Mononuclear cell (primary cell): ENCODE data around the gene OTX1. TPM values are rescaled to one million over a fixed set of nuclear protein-coding genes. Genes with fewer than 3 reads are reported as not detected.

Source experiments
- H3K27me3 ChIP-seq: 2 replicates; pipeline ENCODE4 v1.6.0; 2011; ENCODE audit warnings: low read length, control low read depth; ENCODE audit not compliant: insufficient read depth
- H3K4me1 ChIP-seq: 2 replicates; pipeline ENCODE4 v1.5.1; 2011; ENCODE audit warnings: mild to moderate bottlenecking, low read length, control low read depth; ENCODE audit not compliant: insufficient read depth
- H3K4me3 ChIP-seq: 2 replicates; pipeline ENCODE4 v1.5.1; 2011; ENCODE audit warnings: mild to moderate bottlenecking, low read length, moderate library complexity
- H3K9me3 ChIP-seq: 2 replicates; pipeline ENCODE4 v1.5.1; 2011; ENCODE audit warnings: low read depth, mild to moderate bottlenecking, control low read depth, low read length
- total RNA-seq: library from RNA; depleted of rRNA; stranded (reverse); fragments of >200 nt; gene quantifications from one replicate; pipeline ENCODE4 v1.2.3, GENCODE V29; 2012

OTX1 gene
- total RNA-seq, 1 donor: not detected

DNA sequence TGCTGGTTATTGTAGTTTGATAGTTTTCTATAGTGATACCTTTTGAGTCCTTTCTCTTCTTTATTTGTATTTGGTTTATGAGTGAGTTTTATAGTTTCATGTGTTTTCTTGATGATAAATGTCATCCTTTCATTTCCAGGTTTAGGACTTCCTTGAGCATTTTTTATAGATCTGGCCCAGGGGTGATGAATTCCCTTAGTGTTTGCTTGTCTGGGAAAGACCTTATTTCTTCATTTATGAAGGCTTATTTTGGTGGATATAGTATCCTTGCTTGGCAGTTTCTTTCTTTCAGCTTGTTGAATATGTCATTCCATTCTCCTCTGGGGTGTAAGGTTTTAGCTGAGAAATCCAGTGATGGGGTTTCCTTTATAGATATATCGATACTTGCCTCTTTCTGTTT is 53.9 kb downstream of the OTX1 start:
- peaks cover 35% of the 10 kb centered on the region for H3K9me3 ChIP-seq
- no peaks in the 10 kb centered on the region for H3K4me1 ChIP-seq
- H3K27me3 ChIP-seq: no peaks in the 10 kb centered on the region
- no peak overlapping the region for H3K4me3 ChIP-seq
